Gastrocnemius medialis (tissue), 4 donors: Measurements from ENCODE around the gene WWP2. TPM values are rescaled to one million over a fixed set of nuclear protein-coding genes. Genes with fewer than 3 reads are reported as not detected.

Source experiments
- ATAC-seq, 2 donors: fragments of 150-250 bp; one replicate each; pipeline ENCODE4 v1.9.1; 2016
- DNase-seq, 2 donors: peaks; one replicate each; pipeline ENCODE4 v3.0.0-alpha.2; 2019
- H3K27ac ChIP-seq, 4 donors: fragments of 200-600 bp; sonication (generic); 1 replicate in 1 of 4; 2 replicates in 3 of 4; pipeline ENCODE4 v1.5.1; 2016 to 2018; ENCODE audit warnings: mild to moderate bottlenecking in 2 of 4, moderate library complexity in 1 of 4
- H3K27me3 ChIP-seq, 3 donors: fragments of 200-600 bp; sonication (generic) in 2 of 3; 1 replicate in 1 of 3; 2 replicates in 2 of 3; pipeline versions ENCODE4 v1.5.1 to v1.6.0; 2016 to 2019; ENCODE audit warnings: mild to moderate bottlenecking in 1 of 3, moderate library complexity in 1 of 3
- H3K36me3 ChIP-seq, 2 donors: fragments of 200-600 bp; sonication (generic) in 1 of 2; one replicate each; pipeline ENCODE4 v1.5.1; 2017 to 2018
- H3K4me1 ChIP-seq, 2 donors: fragments of 200-600 bp; sonication (generic) in 1 of 2; one replicate each; pipeline ENCODE4 v1.5.1; 2016 to 2017; ENCODE audit warnings: mild to moderate bottlenecking in 2 of 2
- H3K4me3 ChIP-seq, 4 donors: fragments of 200-600 bp; sonication (generic) in 3 of 4; 1 replicate in 1 of 4; 2 replicates in 3 of 4; pipeline ENCODE4 v1.5.1; 2016 to 2019; ENCODE audit warnings: mild to moderate bottlenecking in 2 of 4
- H3K9me3 ChIP-seq, 3 donors: fragments of 200-600 bp; sonication (generic) in 2 of 3; 1 replicate in 1 of 3; 2 replicates in 2 of 3; pipeline ENCODE4 v1.5.1; 2016 to 2019
- POLR2A ChIP-seq, 2 donors: fragments of 450-650 bp; IDR thresholded peaks; one replicate each; pipeline ENCODE4 v1.6.1; 2017; ENCODE audit warnings: antibody characterized with exemption in 2 of 2, mild to moderate bottlenecking in 2 of 2, moderate library complexity in 2 of 2
- in situ Hi-C, 4 donors: fragments of 200-750 bp; cut with MboI; loops; one replicate each; pipeline versions ENCODE4 v1.15.0 to v1.8.0; 2017; ENCODE audit warnings: low sequenced_read_pairs in 4 of 4
- intact Hi-C: fragments of 100-400 bp; cut with DNase I; formaldehyde crosslinking; loops from one replicate; pipeline ENCODE4 v1.15.1; 2023; ENCODE audit warnings: low total_unique reads
- total RNA-seq, 4 donors: library from RNA; depleted of rRNA; stranded (reverse); fragments of >200 nt; gene quantifications; one replicate each; pipeline versions ENCODE4 v1.1.0 to v1.2.3, GENCODE V29; 2016
- TF ChIP-seq, protein P1 (sequence below), 5 experiments: fragments of 450-650 bp in 3 of 5; fragments of 200-600 bp in 2 of 5; sonication (generic) in 2 of 5; IDR thresholded peaks in 4 of 5; conservative IDR thresholded peaks in 1 of 5; 1 replicate in 4 of 5; 2 replicates in 1 of 5; pipeline ENCODE4 v1.5.1; 2016 to 2019; ENCODE audit warnings: antibody characterized with exemption in 5 of 5, mild to moderate bottlenecking in 3 of 5, moderate library complexity in 3 of 5

WWP2 gene
- total RNA-seq: 10 to 100 TPM; 29.4 to 35.6 (median 31.8) TPM

DNA sequence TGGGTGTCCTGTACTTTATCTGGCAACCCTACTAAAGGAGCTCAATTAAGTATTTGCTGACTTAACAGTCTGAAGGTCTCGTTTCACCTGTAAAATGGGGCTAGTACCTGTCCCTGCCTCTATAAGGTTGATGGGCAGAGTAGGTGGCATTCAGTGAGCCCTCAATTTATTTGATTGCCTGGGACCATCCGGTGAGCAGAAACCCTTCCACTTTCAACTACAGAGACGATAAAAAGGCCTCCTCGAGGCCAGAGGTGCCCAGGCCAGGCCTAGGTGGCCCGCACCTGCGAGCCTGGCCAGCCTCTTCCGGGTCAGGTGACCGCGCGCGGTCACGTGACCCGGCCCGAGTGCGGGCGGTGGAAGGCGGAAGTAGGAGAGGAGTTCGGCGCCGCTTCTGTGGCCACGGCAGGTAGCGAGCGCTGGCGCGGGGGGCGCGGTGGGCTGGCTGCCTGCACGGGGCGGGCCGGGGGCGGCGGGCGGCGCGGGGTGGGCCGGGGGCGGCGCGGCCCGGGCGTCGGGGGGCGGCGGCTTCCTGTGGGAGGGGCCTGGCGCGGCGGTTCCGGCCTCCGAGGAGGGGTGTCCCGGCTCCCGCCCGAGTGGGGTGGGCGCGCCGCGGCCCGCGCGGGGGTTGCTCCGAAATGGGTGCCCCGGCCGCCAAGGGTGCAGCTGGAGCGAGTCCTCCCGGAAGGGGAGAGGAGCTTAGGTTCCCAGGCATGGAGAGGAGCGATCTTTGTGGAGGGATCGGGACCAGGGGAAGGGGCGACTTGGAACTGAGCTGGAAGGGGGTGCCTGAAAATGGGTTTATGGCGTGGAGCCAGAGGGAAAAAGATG, at the start of gene WWP2:
WWP2 (plus strand) TSS at position 350 of the 831 bp plus-strand sequence. CDS start 24,679 bp downstream, outside the sequence.
- in situ Hi-C loops: loop anchor here in 1 of 4 donors (25.0 kb wide), 1 partner anchor 375 kb away; the partner anchor contains the start of gene TERF2
- TF ChIP-seq, protein P1, sequence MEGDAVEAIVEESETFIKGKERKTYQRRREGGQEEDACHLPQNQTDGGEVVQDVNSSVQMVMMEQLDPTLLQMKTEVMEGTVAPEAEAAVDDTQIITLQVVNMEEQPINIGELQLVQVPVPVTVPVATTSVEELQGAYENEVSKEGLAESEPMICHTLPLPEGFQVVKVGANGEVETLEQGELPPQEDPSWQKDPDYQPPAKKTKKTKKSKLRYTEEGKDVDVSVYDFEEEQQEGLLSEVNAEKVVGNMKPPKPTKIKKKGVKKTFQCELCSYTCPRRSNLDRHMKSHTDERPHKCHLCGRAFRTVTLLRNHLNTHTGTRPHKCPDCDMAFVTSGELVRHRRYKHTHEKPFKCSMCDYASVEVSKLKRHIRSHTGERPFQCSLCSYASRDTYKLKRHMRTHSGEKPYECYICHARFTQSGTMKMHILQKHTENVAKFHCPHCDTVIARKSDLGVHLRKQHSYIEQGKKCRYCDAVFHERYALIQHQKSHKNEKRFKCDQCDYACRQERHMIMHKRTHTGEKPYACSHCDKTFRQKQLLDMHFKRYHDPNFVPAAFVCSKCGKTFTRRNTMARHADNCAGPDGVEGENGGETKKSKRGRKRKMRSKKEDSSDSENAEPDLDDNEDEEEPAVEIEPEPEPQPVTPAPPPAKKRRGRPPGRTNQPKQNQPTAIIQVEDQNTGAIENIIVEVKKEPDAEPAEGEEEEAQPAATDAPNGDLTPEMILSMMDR (IDR thresholded peaks at IDR 0.05 in 4 of 5, conservative IDR thresholded peaks at IDR 0.05 in 1 of 5): peak in 1 of 5 experiments; percentile 10
- peak; percentile 34 to 56 for TF ChIP-seq POLR2A (IDR thresholded peaks at IDR 0.05)
- H3K4me1 ChIP-seq: peaks cover 15 to 16% of the 10 kb centered on the region in 2 donors
- no peaks in the 10 kb centered on the region for H3K36me3 ChIP-seq
- ATAC-seq (peak; percentile 90), DNase-seq (peak; percentile 26 to 56)
- intact Hi-C loops: no loop called here
- peak within 1 kb of the TSS; percentile 82 to 90 (median 84) for H3K27ac ChIP-seq
- no peaks in the 10 kb centered on the region for H3K9me3 ChIP-seq
- peak within 1 kb of the TSS; percentile 90 to 99 (median 96) for H3K4me3 ChIP-seq
- no peaks in the 10 kb centered on the region for H3K27me3 ChIP-seq

DNA sequence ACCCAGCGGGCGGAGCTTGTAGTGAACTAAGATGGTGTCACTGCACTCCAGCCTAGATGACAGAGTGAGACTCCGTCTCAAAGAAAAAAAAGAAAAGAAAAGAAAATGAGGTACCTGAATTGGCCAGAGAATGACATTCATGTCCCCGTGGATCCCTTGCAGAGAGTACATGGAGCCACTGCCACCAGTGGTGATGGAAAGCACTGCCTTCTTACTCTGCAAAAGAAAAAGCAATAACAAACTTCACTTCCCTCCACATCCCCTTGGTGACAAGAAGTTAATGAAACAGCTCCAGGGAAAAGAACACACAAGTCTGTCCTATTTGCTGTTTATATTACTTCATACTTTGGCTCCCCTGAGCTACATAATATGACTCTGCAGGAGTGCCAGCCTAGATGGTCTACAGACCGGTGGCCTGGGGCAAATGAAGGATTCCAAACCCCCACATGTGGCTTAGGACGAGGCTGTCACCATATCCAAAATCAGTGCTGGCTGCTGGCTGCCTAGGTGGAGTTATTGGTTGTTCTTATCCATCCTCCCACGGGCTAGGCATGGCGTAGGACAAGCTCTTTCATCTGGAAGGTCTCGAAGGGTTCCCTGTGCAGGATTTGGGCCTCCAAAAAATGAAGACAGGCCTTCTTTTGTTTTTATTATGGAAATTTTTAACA, 49.1 kb upstream of the WWP2 start:
- ATAC-seq (no peak), DNase-seq (no peak)
- Histone ChIP-seq H3K27ac (no peak overlapping the region), H3K4me3 (no peak overlapping the region), H3K4me1 (no peaks in the 10 kb centered on the region), H3K9me3 (no peaks in the 10 kb centered on the region), H3K27me3 (no peaks in the 10 kb centered on the region), H3K36me3 (peaks cover 0 to 58% of the 10 kb centered on the region in 2 donors)
- intact Hi-C loops (no loop called here), in situ Hi-C loops (loop anchor here in 1 of 4 donors (5.0 kb wide), 1 partner anchor 39 kb away; the partner anchor contains the start of gene NOB1)
- TF ChIP-seq, protein P1 (IDR thresholded peaks at IDR 0.05 in 4 of 5, conservative IDR thresholded peaks at IDR 0.05 in 1 of 5): no peak
- no peak for TF ChIP-seq POLR2A (IDR thresholded peaks at IDR 0.05)

DNA sequence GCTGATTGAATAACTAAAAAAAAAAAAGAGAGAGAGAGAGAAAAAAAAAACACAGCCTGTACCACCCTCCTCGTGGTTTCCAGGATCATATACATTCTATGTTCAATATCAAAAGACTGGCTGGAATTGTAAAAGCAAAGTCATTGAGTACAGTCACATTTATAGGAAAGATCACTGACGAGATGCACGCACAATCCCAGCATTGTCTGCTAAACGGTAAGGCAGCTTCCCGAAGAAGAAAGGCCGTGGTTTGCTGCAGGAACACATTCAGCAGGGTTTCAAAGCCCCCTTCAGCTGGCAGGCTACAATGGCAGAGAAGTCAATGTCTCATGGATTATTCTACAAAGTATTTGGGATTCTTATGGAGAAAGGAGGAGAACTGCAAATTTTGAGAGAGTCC, 45.1 kb upstream of the WWP2 start:
- ATAC-seq (no peak), DNase-seq (no peak)
- Histone ChIP-seq H3K27me3 (no peaks in the 10 kb centered on the region), H3K36me3 (peaks cover 0 to 65% of the 10 kb centered on the region in 2 donors), H3K4me3 (no peak overlapping the region), H3K4me1 (no peaks in the 10 kb centered on the region), H3K27ac (no peak overlapping the region), H3K9me3 (no peaks in the 10 kb centered on the region)
- TF ChIP-seq POLR2A (IDR thresholded peaks at IDR 0.05): no peak
- TF ChIP-seq, protein P1 (IDR thresholded peaks at IDR 0.05 in 4 of 5, conservative IDR thresholded peaks at IDR 0.05 in 1 of 5): no peak
- intact Hi-C loops: no loop called here
- in situ Hi-C loops: loop anchor here in 2 of 4 donors (5.0 kb wide), 1 partner anchor 35 kb away; the partner anchor contains the start of gene NOB1 (in 2 of the 2)

DNA sequence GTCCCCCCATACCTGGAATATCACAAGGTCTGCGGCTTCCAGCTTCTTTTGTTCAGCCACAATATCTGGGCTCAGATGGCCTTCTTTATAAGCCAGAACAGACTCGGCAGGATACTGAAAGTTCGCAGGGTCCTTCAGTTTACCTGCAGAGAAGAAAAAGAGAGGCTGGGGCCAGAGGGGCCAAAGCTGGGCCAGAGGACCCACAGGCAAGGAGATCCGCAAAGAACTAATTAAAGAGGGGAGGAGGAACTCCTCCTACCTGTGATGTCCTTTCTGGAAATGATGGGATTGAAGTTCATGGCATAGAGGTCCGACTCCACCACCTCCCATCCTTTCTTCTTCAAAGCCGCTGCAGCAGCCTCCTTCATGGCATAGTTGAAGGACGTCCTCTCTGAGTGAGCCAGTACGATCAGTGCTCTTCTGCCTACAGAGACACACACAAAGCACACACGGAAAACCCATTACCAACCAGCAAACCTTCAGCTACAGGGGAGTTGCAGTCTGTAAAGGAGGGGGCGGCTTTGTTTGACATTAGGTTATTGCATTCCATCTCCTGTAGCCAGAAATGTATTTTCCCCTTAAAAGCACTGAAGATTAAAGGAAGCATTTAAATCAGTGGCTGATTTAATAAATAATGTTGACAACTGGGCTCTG, 43.9 kb upstream of the WWP2 start:
- DNase-seq (no peak), ATAC-seq (no peak)
- H3K36me3 ChIP-seq: peaks cover 0 to 54% of the 10 kb centered on the region in 2 donors
- in situ Hi-C loops (loop anchor here in 2 of 4 donors (5.0 kb wide), 1 partner anchor 34 kb away; the partner anchor contains the start of gene NOB1 (in 2 of the 2)), intact Hi-C loops (no loop called here)
- TF ChIP-seq, protein P1 (IDR thresholded peaks at IDR 0.05 in 4 of 5, conservative IDR thresholded peaks at IDR 0.05 in 1 of 5): no peak
- H3K4me1 ChIP-seq: no peaks in the 10 kb centered on the region
- H3K9me3 ChIP-seq: no peaks in the 10 kb centered on the region
- no peak overlapping the region for H3K27ac ChIP-seq
- H3K4me3 ChIP-seq: no peak overlapping the region
- no peaks in the 10 kb centered on the region for H3K27me3 ChIP-seq
